H1 (cell line): ENCODE data around the gene TCF7L2. TPM values are rescaled to one million over a fixed set of nuclear protein-coding genes. Genes with fewer than 3 reads are reported as not detected.

Experiments used
- CHD7 ChIP-seq: fragments of 300-600 bp; sonication (generic); IDR thresholded peaks from 2 replicates; pipeline ENCODE4 v1.7.1; 2012; ENCODE audit warnings: low read length, moderate library complexity, mild to moderate bottlenecking, inconsistent platforms; ENCODE audit not compliant: insufficient replicate concordance
- CREB1 ChIP-seq: IDR thresholded peaks from 2 replicates; pipeline ENCODE4 v1.6.1; 2012; ENCODE audit warnings: inconsistent platforms
- PHF8 ChIP-seq: fragments of 200-600 bp; sonication (generic); conservative IDR thresholded peaks from 2 replicates; pipeline ENCODE4 v1.7.1; 2012; ENCODE audit warnings: low read depth, mild to moderate bottlenecking, inconsistent platforms, low read length, moderate library complexity
- SUZ12 ChIP-seq: fragments of 200-600 bp; sonication (generic); IDR thresholded peaks from 2 replicates; pipeline ENCODE4 v1.6.1; 2012; ENCODE audit warnings: mild to moderate bottlenecking, inconsistent platforms, low read length, moderate library complexity, mixed read lengths
- TAF1 ChIP-seq: IDR thresholded peaks from 2 replicates; pipeline ENCODE4 v1.6.1; 2011; ENCODE audit warnings: mild to moderate bottlenecking, low read depth, low read length
- polyA plus RNA-seq, 7 experiments: library from polyadenylated mRNA; depleted of rRNA in 3 of 7; stranded (reverse) in 5 of 7; unstranded in 2 of 7; fragments of >200 nt in 5 of 7; fragments of 200-250 nt in 2 of 7; gene quantifications; 1 replicate in 5 of 7; 2 replicates in 1 of 7; 4 replicates in 1 of 7; pipeline versions ENCODE4 v1.2.1 to v1.2.3, GENCODE V29; 2011 to 2013; ENCODE audit warnings: missing spikeins in 2 of 7, mixed read lengths in 2 of 7
- total RNA-seq: library from RNA; stranded (reverse); fragmentation: NEBNext Ultra II Directional; extraction: Animal tissue kit (Norgen Biotek cat#: 25700); gene quantifications from 2 replicates; pipeline ENCODE4 v1.2.1, GENCODE V29; 2021

Gene TCF7L2
- total and polyA plus RNA-seq, 2 of the 8 experiments (the other 6 are each of a cell fraction or from before 2014, with no cell fraction given), result 33.9 to 67.3 TPM

GRCh38 chr10:112990271-112990670 lies 40.2 kb downstream of the TCF7L2 start (continued):
- no peak for TF ChIP-seq CHD7
- TF ChIP-seq TAF1, result no peak
- TF ChIP-seq SUZ12, result no peak
- no peak for TF ChIP-seq PHF8
- TF ChIP-seq CREB1, result no peak
- TF ChIP-seq, all 59 proteins: peak for 0
